Measurements from ENCODE around the gene JSRP1. TPM values are rescaled to one million over a fixed set of nuclear protein-coding genes. Genes with fewer than 3 reads are reported as not detected.

JSRP1 gene
- 0.27 and 0.74 TPM in 2 replicates for total RNA-seq (ENCODE audit: low replicate concordance)

GRCh38 chr19:2255982-2256685 lies at the start of gene JSRP1:
Gene JSRP1, minus strand, starts transcription at chr19:2256417. Its CDS starts 1,103 bp downstream, at chr19:2255314.
- no peak within 1 kb of the TSS for H3K4me3 ChIP-seq (ENCODE audit: low read depth, low read length)
- TF ChIP-seq, protein P1, sequence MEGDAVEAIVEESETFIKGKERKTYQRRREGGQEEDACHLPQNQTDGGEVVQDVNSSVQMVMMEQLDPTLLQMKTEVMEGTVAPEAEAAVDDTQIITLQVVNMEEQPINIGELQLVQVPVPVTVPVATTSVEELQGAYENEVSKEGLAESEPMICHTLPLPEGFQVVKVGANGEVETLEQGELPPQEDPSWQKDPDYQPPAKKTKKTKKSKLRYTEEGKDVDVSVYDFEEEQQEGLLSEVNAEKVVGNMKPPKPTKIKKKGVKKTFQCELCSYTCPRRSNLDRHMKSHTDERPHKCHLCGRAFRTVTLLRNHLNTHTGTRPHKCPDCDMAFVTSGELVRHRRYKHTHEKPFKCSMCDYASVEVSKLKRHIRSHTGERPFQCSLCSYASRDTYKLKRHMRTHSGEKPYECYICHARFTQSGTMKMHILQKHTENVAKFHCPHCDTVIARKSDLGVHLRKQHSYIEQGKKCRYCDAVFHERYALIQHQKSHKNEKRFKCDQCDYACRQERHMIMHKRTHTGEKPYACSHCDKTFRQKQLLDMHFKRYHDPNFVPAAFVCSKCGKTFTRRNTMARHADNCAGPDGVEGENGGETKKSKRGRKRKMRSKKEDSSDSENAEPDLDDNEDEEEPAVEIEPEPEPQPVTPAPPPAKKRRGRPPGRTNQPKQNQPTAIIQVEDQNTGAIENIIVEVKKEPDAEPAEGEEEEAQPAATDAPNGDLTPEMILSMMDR (IDR thresholded peaks at IDR 0.05; ENCODE audit: insufficient read depth, low read length) = no peak
- no peak for DNase-seq (ENCODE audit: low read depth)

- TF ChIP-seq, protein P1 (IDR thresholded peaks at IDR 0.05; ENCODE audit: insufficient read depth, low read length) = no peak
- H3K4me3 ChIP-seq (ENCODE audit: low read depth, low read length) = no peak overlapping the region
- no peak for DNase-seq (ENCODE audit: low read depth)
These were observed 49.4 kb upstream of the JSRP1 start for GRCh38 chr19:2305452-2306280.

- DNase-seq (ENCODE audit: low read depth) = no peak
- TF ChIP-seq, protein P1 (IDR thresholded peaks at IDR 0.05; ENCODE audit: insufficient read depth, low read length) = no peak
- H3K4me3 ChIP-seq (ENCODE audit: low read depth, low read length) = no peak overlapping the region
These were observed 47.1 kb upstream of the JSRP1 start for GRCh38 chr19:2303211-2303798.

DNA sequence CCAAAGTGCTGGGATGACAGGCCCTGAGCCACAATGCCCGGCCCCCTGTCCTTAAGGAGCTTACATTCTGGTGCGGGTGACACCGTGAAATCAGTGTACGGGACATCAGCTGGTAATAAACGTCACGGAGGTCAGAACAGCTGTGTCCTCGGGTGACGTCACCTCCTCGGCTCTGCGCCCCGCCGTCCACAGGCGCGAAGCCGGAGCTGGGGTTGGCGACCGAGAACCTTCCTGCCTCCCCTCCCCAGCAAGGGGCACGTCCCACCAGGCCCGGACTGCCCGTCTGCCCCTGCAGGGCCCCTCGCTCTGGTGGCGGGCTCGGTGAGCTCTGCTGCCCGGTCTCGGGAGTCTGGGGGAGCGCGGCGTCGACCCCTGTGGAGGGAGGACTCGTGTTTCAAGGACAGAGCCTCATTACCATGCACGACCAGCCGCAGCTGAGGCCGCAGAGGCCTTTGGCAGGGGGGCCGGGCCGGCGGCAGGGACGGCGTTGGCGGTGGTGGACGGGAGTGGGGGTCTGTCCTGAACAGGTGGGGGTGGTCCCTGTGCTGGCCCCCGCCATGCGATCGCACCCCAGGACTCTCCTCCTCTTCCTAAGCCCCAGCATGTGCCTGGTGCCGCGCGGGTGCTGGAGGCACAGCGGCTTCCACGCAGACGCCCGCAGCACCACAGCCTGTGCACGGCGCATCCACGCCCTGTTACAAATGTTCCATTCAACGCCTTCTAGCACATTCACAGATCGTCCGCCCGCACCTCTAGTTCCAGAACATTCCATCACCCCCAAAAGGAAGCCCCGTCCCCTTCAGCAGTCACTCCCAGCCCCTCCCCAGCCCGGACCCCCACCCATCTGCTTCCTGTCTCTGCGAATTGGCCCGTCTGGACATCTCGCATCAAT lies 46.3 kb upstream of the JSRP1 start:
- TF ChIP-seq, protein P1 (IDR thresholded peaks at IDR 0.05; ENCODE audit: insufficient read depth, low read length) = no peak
- H3K4me3 ChIP-seq (ENCODE audit: low read depth, low read length) = no peak overlapping the region
- peak; percentile 27 for DNase-seq (ENCODE audit: low read depth)

GRCh38 chr19:2300533-2300932 lies 44.3 kb upstream of the JSRP1 start:
- H3K4me3 ChIP-seq (ENCODE audit: low read depth, low read length) = no peak overlapping the region
- TF ChIP-seq, protein P1 (IDR thresholded peaks at IDR 0.05; ENCODE audit: insufficient read depth, low read length) = no peak
- DNase-seq (ENCODE audit: low read depth) = no peak

DNA sequence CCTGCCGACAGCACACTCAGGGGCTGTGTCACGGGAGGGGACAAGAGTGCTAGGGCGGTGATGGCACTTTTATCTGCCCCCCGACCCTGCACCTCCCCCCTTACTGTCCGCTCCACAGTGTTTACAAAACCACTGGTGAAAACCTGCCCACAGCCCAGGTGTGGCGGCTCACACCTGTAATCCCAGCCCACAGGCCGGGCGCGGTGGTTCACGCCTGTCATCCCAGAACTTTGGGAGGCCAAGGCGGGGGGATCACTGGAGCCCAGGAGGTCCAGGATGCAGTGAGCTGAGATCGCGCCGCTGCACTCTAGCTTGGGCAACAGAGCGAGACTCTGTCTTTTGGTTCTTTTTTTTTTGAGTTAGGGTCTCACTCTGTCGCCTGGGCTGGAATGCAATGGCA lies 39.9 kb upstream of the JSRP1 start:
- H3K4me3 ChIP-seq (ENCODE audit: low read depth, low read length) = no peak overlapping the region
- TF ChIP-seq, protein P1 (IDR thresholded peaks at IDR 0.05; ENCODE audit: insufficient read depth, low read length) = no peak
- no peak for DNase-seq (ENCODE audit: low read depth)
